HUES64 (cell line): ENCODE data around the gene EYS.

Experiments used
- H3K27ac ChIP-seq: 2 replicates; pipeline ENCODE4 v1.7.0; 2013; ENCODE audit warnings: low read depth, low read length, inconsistent platforms
- H3K27me3 ChIP-seq: 2 replicates; pipeline ENCODE4 v1.6.1; 2013; ENCODE audit warnings: mild to moderate bottlenecking, low read length; ENCODE audit not compliant: insufficient read depth
- H3K36me3 ChIP-seq: 2 replicates; pipeline ENCODE4 v1.6.1; 2013; ENCODE audit warnings: mild to moderate bottlenecking, low read length; ENCODE audit not compliant: insufficient read depth
- H3K4me1 ChIP-seq: 2 replicates; pipeline ENCODE4 v1.6.1; 2013; ENCODE audit warnings: mild to moderate bottlenecking, low read length, moderate library complexity; ENCODE audit not compliant: insufficient read depth
- H3K4me3 ChIP-seq: 2 replicates; pipeline ENCODE4 v1.5.1; 2013; ENCODE audit warnings: mild to moderate bottlenecking, low read length, moderate library complexity
- H3K9ac ChIP-seq: 2 replicates; pipeline ENCODE4 v1.6.1; 2013; ENCODE audit warnings: mild to moderate bottlenecking, low read depth, low read length
- H3K9me3 ChIP-seq: 2 replicates; pipeline ENCODE4 v1.6.1; 2013; ENCODE audit warnings: low read depth, low read length; ENCODE audit not compliant: insufficient read depth
- WGBS: fragments of 150-250, 120-280 bp; methylation state at CpG from one replicate; pipeline ENCODE4 v1.1.7; 2013; ENCODE audit warnings: missing lambda C conversion rate; 5-methylcytosine and 5-hydroxymethylcytosine counted together

Gene EYS

GRCh38 chr6:64847396-64847795, 859.6 kb downstream of the EYS start:
- 89% methylated on average over 1 of the region's 1 CpG for WGBS
- no peaks in the 10 kb centered on the region for H3K36me3 ChIP-seq
- no peaks in the 10 kb centered on the region for H3K27me3 ChIP-seq
- H3K27ac ChIP-seq = no peak overlapping the region
- no peaks in the 10 kb centered on the region for H3K4me1 ChIP-seq
- H3K4me3 ChIP-seq = no peak overlapping the region
- no peak overlapping the region for H3K9ac ChIP-seq
- peaks cover 6% of the 10 kb centered on the region for H3K9me3 ChIP-seq

GRCh38 chr6:64838726-64839125, 868.3 kb downstream of the EYS start:
- Histone ChIP-seq H3K4me3 (no peak overlapping the region), H3K27me3 (no peaks in the 10 kb centered on the region), H3K36me3 (no peaks in the 10 kb centered on the region), H3K9me3 (no peaks in the 10 kb centered on the region), H3K9ac (no peak overlapping the region), H3K27ac (no peak overlapping the region), H3K4me1 (no peaks in the 10 kb centered on the region)

GRCh38 chr6:64831680-64832079, 875.3 kb downstream of the EYS start:
- Histone ChIP-seq H3K9ac (no peak overlapping the region), H3K4me1 (no peaks in the 10 kb centered on the region), H3K4me3 (no peak overlapping the region), H3K36me3 (no peaks in the 10 kb centered on the region), H3K27me3 (no peaks in the 10 kb centered on the region), H3K27ac (no peak overlapping the region), H3K9me3 (no peaks in the 10 kb centered on the region)
- 96% methylated on average over 1 of the region's 2 CpGs for WGBS

- no peaks in the 10 kb centered on the region for H3K36me3 ChIP-seq
- no peaks in the 10 kb centered on the region for H3K27me3 ChIP-seq
- H3K9ac ChIP-seq = no peak overlapping the region
- H3K27ac ChIP-seq = no peak overlapping the region
- H3K9me3 ChIP-seq = no peaks in the 10 kb centered on the region
- H3K4me1 ChIP-seq = no peaks in the 10 kb centered on the region
- no peak overlapping the region for H3K4me3 ChIP-seq
- 90% methylated on average over 2 of the region's 2 CpGs for whole genome bisulfite sequencing
Measured at GRCh38 chr6:64817525-64817924, 889.5 kb downstream of the EYS start.

- Histone ChIP-seq H3K27ac (no peak overlapping the region), H3K4me1 (no peaks in the 10 kb centered on the region), H3K9me3 (no peaks in the 10 kb centered on the region), H3K27me3 (no peaks in the 10 kb centered on the region), H3K9ac (no peak overlapping the region), H3K4me3 (no peak overlapping the region), H3K36me3 (no peaks in the 10 kb centered on the region)
- WGBS = 100% methylated on average over 1 of the region's 2 CpGs
Measured at GRCh38 chr6:64815718-64816117, 891.3 kb downstream of the EYS start.

GRCh38 chr6:64812138-64812537, 894.9 kb downstream of the EYS start:
- no peaks in the 10 kb centered on the region for H3K27me3 ChIP-seq
- WGBS = no CpG with 5 or more reads among the region's 4 CpGs
- H3K36me3 ChIP-seq = no peaks in the 10 kb centered on the region
- H3K27ac ChIP-seq = no peak overlapping the region
- no peaks in the 10 kb centered on the region for H3K9me3 ChIP-seq
- no peak overlapping the region for H3K9ac ChIP-seq
- no peaks in the 10 kb centered on the region for H3K4me1 ChIP-seq
- H3K4me3 ChIP-seq = no peak overlapping the region

GRCh38 chr6:64811119-64811518, 895.9 kb downstream of the EYS start:
- Histone ChIP-seq H3K4me3 (no peak overlapping the region), H3K4me1 (no peaks in the 10 kb centered on the region), H3K27ac (no peak overlapping the region), H3K9me3 (no peaks in the 10 kb centered on the region), H3K27me3 (no peaks in the 10 kb centered on the region), H3K9ac (no peak overlapping the region), H3K36me3 (no peaks in the 10 kb centered on the region)
- WGBS = 90% methylated on average over 1 of the region's 1 CpG

- WGBS = 83% methylated on average over 1 of the region's 2 CpGs
Measured at GRCh38 chr6:64807785-64808184, 899.2 kb downstream of the EYS start.

GRCh38 chr6:64803470-64804166, 903.4 kb downstream of the EYS start:
- Histone ChIP-seq H3K27me3 (no peaks in the 10 kb centered on the region), H3K9ac (no peak overlapping the region), H3K4me1 (no peaks in the 10 kb centered on the region), H3K36me3 (no peaks in the 10 kb centered on the region), H3K9me3 (no peaks in the 10 kb centered on the region), H3K27ac (no peak overlapping the region), H3K4me3 (no peak overlapping the region)
- 91% methylated on average over 9 of the region's 9 CpGs for WGBS

More at GRCh38 chr6:64807785-64808184, 899.2 kb downstream of the EYS start:
- no peaks in the 10 kb centered on the region for H3K27me3 ChIP-seq
- no peaks in the 10 kb centered on the region for H3K9me3 ChIP-seq
- H3K27ac ChIP-seq = no peak overlapping the region
- no peaks in the 10 kb centered on the region for H3K36me3 ChIP-seq
- H3K4me1 ChIP-seq = no peaks in the 10 kb centered on the region
- H3K4me3 ChIP-seq = no peak overlapping the region
- H3K9ac ChIP-seq = no peak overlapping the region

GRCh38 chr6:64792534-64792933, 914.5 kb downstream of the EYS start:
- Histone ChIP-seq H3K4me1 (no peaks in the 10 kb centered on the region), H3K4me3 (no peak overlapping the region)
- 96% methylated on average over 4 of the region's 4 CpGs for WGBS

GRCh38 chr6:64789476-64789875, 917.5 kb downstream of the EYS start:
- H3K9ac ChIP-seq = no peak overlapping the region
- H3K36me3 ChIP-seq = no peaks in the 10 kb centered on the region
- WGBS = 96% methylated on average over 2 of the region's 3 CpGs
- H3K27ac ChIP-seq = no peak overlapping the region
- no peaks in the 10 kb centered on the region for H3K27me3 ChIP-seq
- no peak overlapping the region for H3K4me3 ChIP-seq
- H3K9me3 ChIP-seq = no peaks in the 10 kb centered on the region
- H3K4me1 ChIP-seq = no peaks in the 10 kb centered on the region

More at GRCh38 chr6:64792534-64792933, 914.5 kb downstream of the EYS start:
- H3K9me3 ChIP-seq = no peaks in the 10 kb centered on the region
- no peaks in the 10 kb centered on the region for H3K36me3 ChIP-seq
- no peak overlapping the region for H3K9ac ChIP-seq
- H3K27me3 ChIP-seq = no peaks in the 10 kb centered on the region
- no peak overlapping the region for H3K27ac ChIP-seq

- WGBS = 46% methylated on average over 2 of the region's 2 CpGs
- no peak overlapping the region for H3K27ac ChIP-seq
Measured at GRCh38 chr6:64786736-64787135, 920.3 kb downstream of the EYS start.

More at GRCh38 chr6:64786736-64787135, 920.3 kb downstream of the EYS start:
- no peaks in the 10 kb centered on the region for H3K27me3 ChIP-seq
- no peak overlapping the region for H3K4me3 ChIP-seq
- H3K4me1 ChIP-seq = no peaks in the 10 kb centered on the region
- no peaks in the 10 kb centered on the region for H3K36me3 ChIP-seq
- H3K9me3 ChIP-seq = no peaks in the 10 kb centered on the region
- no peak overlapping the region for H3K9ac ChIP-seq
